Measurements from ENCODE around the gene ZMIZ2.
"Not testable (repeated sequence)": the region's sequence is repeated elsewhere in the genome, so short reads cannot be mapped to it uniquely, and the experiment has no call there.

The ZMIZ2 gene

DNA sequence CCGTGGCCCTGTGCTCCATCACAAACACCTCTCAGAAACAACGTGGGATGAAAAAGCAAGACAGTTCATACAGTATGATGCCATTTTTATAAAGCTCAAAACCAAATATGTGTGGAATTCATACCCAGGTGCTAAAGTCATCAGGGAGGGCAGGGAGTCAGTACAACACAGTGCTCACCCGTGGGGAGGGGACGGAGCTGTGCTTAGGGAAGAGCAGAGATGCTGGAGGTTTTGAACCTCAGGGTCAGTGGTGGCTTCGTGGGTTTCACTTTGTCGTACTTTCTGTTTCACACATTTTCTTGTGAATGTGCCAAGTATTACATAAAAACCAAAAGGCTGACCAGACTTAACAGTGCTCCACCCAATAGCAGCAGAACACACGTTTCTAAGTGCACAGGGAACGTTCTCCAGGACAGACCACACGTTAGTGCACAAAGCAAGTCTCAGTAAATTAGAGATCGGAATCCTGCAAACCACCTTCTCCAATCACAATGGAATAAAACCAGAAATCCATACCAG, 21.2 kb downstream of the ZMIZ2 start:
- DNase-seq (ENCODE audit: low read depth): no peak

GRCh38 chr7:44771358-44771757, 22.7 kb downstream of the ZMIZ2 start:
- no peak for DNase-seq (ENCODE audit: low read depth)

DNA sequence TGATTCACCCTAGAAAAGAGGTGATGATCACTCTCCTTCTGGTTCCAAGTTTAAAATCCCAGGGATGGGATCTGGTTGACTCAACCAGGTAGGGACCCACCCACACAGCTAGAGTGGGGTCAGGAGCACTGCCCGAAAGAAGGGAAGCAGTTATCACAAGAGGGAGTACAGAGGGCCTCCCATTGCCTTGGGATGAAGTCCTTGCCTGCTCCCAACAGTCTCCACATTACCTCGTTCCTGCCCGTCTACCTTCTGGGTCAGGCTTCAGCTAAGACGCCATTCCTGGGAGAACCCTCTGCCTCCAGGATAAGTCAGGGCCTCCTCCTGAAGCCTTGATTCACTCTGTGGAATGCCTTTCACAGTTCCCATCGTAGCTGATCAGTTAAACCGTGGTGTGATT, 23.8 kb downstream of the ZMIZ2 start:
- DNase-seq (ENCODE audit: low read depth): no peak

DNA sequence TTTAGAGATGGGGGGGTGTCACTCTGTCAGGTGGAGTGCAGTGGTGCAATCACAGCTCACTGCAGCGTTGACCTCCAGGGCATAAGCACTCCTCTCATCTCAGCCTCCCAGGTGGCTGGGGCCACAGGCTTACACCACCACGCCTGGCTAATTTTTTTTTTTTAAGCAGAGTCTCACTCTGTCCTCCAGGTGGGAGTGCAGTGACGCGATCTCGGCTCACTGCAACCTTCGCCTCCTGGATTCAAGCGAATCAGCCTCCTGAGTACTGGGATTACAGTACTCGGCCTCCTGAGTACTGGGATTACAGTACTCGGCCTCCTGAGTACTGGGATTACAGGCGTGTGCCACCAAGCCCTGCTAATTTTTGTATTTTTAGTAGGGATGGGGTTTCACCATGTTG, 24.2 kb downstream of the ZMIZ2 start:
- no peak for DNase-seq (ENCODE audit: low read depth)

DNA sequence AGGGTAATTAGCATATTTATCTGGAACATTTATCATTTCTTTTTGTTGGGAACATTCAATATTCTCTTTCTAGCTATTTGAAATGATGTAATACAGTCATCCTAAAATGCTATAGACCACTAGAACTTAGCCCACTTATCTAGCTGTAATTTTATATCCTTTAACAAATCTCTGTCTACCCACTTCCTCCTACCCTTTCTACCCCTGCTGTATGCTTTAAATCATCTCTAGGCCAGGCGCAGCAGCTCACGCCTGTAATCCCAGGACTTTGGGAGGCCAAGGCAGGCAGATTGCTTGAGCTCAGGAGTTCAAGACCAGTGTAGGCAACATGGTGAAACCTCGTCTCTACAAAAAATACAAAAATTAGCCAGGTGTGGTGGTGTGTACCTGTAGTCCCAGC, 25.8 kb downstream of the ZMIZ2 start:
- not testable (repeated sequence) for DNase-seq (ENCODE audit: low read depth)

DNA sequence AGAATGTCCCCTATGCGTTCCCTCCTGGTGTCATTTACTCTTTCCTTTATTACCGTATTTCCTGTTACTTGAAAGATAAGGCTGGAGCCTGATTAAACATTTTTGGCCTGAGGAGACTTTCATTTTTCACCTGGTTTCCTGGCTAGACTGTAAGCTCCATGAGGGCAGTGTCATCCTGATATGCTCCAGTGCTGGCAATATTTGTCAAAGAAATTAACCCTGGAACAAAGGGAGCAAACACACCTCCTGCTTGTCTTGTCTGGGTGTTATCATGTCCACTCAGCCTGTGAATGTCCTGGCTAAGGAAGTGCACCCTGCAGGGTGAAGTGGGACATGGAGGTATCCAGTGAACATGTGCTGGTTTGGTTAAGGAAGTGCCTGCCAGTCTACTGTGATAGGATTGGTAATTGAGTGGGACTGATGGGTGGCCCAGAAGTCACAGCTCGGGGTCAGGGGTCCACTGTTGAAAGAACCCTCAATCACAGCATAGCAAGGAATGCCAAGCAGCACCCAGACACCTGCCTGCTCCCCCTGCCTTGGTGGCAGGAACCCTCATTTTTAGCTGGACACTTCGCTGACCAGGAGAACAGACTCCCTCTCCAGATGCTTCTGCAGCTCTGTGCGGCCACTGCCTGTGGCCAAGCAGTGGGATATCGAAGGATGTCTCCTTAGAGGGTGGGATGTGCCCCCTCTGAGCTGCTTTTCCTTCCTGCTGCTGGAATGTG, 26.9 kb downstream of the ZMIZ2 start:
- no peak for DNase-seq (ENCODE audit: low read depth)

GRCh38 chr7:44776211-44776610, 27.6 kb downstream of the ZMIZ2 start:
- no peak for DNase-seq (ENCODE audit: low read depth)

GRCh38 chr7:44782460-44782859, 33.8 kb downstream of the ZMIZ2 start:
- no peak for DNase-seq (ENCODE audit: low read depth)

DNA sequence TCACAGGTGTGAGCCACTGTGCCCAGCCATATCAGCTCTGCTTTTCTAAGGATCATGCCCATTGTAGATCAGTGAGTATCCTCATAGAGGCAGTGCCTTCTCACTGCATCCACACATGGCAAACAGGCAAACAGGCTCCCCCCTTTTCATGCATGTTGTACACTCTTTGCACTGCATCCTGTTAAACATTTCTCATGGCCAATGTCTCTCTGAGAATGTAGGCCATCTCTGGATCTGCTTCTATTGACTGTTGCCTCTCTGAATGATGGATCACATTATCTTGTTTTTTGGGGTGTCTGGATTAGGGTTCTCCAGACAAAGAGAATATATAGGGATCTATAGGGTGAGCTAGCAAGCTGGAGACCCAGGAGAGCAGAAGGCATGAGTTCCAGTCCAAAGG, 34.8 kb downstream of the ZMIZ2 start:
- DNase-seq (ENCODE audit: low read depth): no peak

DNA sequence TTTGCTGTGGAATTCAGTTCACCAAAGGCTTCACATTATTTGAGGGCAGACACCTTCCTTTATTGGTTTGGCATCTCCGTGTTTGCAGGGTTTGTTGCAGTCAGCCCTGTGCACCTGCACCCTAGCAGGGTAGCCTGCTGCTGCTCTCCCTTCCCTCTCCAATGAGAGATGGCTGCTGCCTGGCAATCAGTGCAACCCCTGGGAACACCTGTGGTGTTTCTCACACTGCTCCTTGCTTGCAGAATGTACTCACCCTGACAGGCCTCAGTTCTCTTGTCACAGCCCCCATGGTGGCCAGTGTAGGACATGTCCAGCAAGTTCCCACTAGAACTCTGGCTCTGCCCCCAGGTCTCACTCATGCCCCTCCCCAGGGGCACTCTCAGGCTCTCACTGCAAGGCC, 35.7 kb downstream of the ZMIZ2 start:
- DNase-seq (ENCODE audit: low read depth): no peak

GRCh38 chr7:44785218-44785617, 36.6 kb downstream of the ZMIZ2 start:
- not testable (repeated sequence) for DNase-seq (ENCODE audit: low read depth)

DNA sequence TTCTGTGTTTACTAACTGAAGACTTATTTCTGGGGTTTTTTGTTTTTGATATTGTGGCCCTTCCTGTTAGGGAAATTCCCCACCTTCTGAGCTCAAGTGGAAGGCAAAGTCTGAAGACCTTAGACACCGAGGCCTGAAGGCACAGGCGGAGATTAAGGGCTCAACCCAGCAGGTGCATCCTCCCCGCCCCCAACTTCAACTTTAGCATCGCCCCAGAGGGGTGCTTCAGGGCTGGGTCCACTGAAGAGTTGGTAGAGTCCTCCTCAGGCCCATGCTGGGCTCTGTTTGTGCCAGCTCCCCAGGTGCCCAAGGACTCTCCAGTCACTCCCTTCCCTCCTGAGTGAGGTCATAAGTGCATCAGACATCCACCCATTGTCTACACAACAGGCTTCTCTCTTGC, 38.4 kb downstream of the ZMIZ2 start:
- DNase-seq (ENCODE audit: low read depth): no peak

GRCh38 chr7:44787762-44788161, 39.1 kb downstream of the ZMIZ2 start:
- no peak for DNase-seq (ENCODE audit: low read depth)

- no peak for DNase-seq (ENCODE audit: low read depth)
Measured at GRCh38 chr7:44789990-44790389, 41.3 kb downstream of the ZMIZ2 start.

DNA sequence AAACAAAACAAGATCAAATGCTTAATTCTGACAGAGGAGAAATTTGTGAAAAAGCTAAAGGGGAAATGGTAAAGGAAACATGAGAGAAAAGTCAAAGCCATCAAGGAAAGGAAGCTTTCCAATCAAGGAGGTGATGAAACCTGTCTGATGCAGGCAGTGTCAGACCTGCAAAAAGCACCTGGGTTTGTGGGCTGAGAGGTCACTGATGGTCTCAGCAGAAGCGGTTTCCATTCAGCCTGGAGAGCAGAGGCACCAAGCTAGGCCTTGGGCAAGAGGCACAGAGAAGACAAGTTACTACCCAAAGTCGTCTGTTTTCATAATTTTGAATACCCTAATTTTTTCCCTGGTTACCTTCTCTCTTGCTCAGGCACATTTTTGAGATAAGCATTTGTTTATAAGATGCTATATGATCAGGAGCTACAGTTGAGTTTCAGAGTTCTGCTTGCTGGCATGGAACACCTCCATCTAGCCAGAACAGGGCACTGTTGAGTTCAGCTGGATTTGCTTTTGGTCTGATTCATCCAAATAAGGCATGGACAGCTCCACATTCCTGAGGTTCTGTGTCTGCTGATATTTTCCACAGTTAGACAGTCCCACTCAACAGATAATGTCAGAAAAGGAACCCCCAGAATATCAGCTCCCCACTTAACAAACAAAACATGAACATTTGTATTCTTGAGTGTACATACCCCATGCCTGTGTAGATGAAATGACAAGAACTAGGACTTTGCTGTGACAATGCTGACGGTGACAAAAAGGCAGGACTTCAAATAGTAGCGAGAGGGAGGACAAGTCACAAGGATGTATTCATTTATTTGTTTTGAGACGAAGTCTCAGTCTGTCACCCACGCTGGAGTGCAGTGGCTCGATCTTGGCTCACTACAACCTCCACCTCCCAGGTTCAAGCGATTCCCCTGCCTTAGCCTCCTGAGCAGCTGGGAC, 42.9 kb downstream of the ZMIZ2 start:
- DNase-seq (ENCODE audit: low read depth): no peak

DNA sequence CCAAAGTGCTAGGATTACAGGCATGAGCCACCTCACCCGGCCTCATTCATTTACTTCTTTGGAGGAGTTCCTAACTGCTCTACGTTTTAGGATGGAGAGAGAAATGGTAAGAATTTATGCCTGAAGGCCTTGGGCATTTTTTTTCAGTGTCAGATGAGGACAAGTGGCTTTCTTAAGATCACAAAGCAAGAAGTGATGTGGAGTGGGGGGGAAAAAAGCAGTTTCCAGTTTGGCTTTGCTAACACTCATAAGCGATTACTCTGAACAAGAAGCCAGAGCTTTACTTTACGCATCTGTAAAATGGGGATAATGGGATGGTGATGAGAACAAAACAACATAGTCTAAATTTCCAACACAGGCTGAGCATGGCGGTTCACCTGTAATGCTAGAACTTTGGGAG, 45.3 kb downstream of the ZMIZ2 start:
- DNase-seq (ENCODE audit: low read depth): no peak

DNA sequence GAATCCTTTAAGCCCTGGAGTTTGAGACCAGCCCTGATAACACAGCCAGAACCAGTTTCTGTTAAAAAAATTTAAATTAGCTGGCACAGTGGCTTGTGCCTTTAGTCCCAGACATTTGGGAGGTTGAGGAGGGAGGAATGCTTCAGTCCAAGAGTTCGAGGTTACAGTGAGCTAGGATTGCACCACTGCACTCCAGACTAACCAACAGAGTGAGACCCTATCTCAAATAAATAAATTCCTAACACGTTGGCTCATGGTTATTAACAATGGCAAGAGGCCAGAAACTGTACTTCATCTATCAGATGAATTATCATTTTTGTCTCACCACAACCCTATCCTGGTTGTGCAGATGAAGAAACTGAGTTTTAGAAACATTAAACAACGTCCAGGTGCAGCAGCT, 45.7 kb downstream of the ZMIZ2 start:
- no peak for DNase-seq (ENCODE audit: low read depth)

GRCh38 chr7:44796034-44796503, 47.4 kb downstream of the ZMIZ2 start:
- DNase-seq (ENCODE audit: low read depth): no peak

- peak; percentile 99 for DNase-seq (ENCODE audit: low read depth)
Measured at GRCh38 chr7:44796504-44797328, 48.1 kb downstream of the ZMIZ2 start, which contains the start of gene PPIA. Gene PPIA, plus strand, starts transcription at chr7:44796681. Its CDS starts 44 bp downstream, at chr7:44796725.

DNA sequence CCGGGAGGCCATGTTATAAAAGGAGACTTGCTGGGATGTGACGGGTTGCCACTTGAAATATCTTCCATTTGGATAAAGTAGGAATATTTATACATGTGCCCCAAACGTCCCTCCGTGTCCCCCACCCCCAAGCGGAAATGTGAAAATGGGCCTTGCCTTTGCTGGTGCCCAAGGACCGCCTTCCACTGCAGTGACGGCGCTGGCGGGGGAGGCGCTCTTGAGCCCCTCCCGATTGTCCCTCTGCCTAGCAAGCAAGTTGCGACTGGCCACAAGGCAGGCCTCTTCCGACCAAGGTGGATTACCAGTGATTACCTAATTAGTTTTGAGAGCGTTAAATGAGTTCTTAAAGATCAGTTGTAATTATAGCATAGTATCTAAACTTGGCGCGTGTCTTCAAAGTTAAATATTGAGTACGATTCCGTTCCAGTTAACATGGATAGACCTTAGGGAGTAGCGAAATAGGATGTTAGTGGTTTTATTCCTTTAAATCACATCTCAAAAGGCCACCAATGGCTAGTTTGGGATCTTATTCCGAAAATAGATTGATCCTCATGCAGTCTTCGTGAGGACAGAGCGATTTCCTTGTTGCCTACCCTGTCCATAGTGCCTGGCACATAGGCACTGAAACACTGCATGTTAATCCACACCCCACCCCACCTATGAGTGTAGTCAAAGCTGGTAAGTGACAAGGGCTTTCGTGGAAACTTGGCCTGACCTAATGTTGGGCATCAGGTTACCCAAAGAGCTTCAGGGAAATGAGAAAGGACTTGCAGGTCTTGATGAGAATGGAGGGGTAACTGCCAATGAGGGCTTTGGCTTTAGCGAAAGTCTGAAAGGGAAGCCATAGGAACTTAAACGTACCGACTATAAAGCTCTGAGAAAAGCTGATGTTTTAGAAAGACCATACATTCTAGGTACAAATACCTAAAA, 48.9 kb downstream of the ZMIZ2 start:
- peak; percentile 76 for DNase-seq (ENCODE audit: low read depth)
